GM21423 (cell line): Measurements from ENCODE around the gene CAPN9.

ENCODE experiments used
- ATAC-seq: cut with Tn5 transposase; IDR thresholded peaks from one replicate; pipeline ENCODE4 v1.9.1; 2021; ENCODE audit warnings: mild to moderate bottlenecking, moderate library complexity; ENCODE audit not compliant: unreplicated experiment

The CAPN9 gene

GRCh38 chr1:230794431-230794830 is 47.2 kb downstream of the CAPN9 start:
- no peak for ATAC-seq

- no peak for ATAC-seq
Observed at GRCh38 chr1:230794871-230795605, 47.9 kb downstream of the CAPN9 start.

GRCh38 chr1:230796626-230797025 is 49.4 kb downstream of the CAPN9 start:
- ATAC-seq, result no peak

- no peak for ATAC-seq
Observed at GRCh38 chr1:230797376-230797920, 50.3 kb downstream of the CAPN9 start.

- no peak for ATAC-seq
Observed at GRCh38 chr1:230797942-230798365, 50.8 kb downstream of the CAPN9 start.

GRCh38 chr1:230798491-230798890 is 51.3 kb downstream of the CAPN9 start:
- ATAC-seq, result no peak

- ATAC-seq, result no peak
Observed at GRCh38 chr1:230800891-230801840, 54.0 kb downstream of the CAPN9 start.

GRCh38 chr1:230804396-230804795 is 57.2 kb downstream of the CAPN9 start:
- ATAC-seq, result no peak

- no peak for ATAC-seq
Observed at GRCh38 chr1:230806552-230806951, 59.4 kb downstream of the CAPN9 start.

- ATAC-seq, result no peak
Observed at GRCh38 chr1:230807029-230807428, 59.8 kb downstream of the CAPN9 start.

- ATAC-seq, result no peak
Observed at GRCh38 chr1:230807561-230808280, 60.5 kb downstream of the CAPN9 start.

GRCh38 chr1:230808281-230808872 is 61.2 kb downstream of the CAPN9 start:
- no peak for ATAC-seq

- no peak for ATAC-seq
Observed at GRCh38 chr1:230809256-230809990, 62.2 kb downstream of the CAPN9 start.

GRCh38 chr1:230812568-230812967 is 65.4 kb downstream of the CAPN9 start:
- ATAC-seq, result no peak

- ATAC-seq, result no peak
Observed at GRCh38 chr1:230814949-230815692, 67.9 kb downstream of the CAPN9 start.

- ATAC-seq, result no peak
Observed at GRCh38 chr1:230816018-230816417, 68.8 kb downstream of the CAPN9 start.

- no peak for ATAC-seq
Observed at GRCh38 chr1:230818367-230818766, 71.2 kb downstream of the CAPN9 start.

GRCh38 chr1:230818901-230819300 is 71.7 kb downstream of the CAPN9 start:
- ATAC-seq, result no peak

GRCh38 chr1:230819976-230820375 is 72.8 kb downstream of the CAPN9 start:
- ATAC-seq, result no peak
